Measurements from ENCODE around the gene LEKR1.

Gene LEKR1

DNA sequence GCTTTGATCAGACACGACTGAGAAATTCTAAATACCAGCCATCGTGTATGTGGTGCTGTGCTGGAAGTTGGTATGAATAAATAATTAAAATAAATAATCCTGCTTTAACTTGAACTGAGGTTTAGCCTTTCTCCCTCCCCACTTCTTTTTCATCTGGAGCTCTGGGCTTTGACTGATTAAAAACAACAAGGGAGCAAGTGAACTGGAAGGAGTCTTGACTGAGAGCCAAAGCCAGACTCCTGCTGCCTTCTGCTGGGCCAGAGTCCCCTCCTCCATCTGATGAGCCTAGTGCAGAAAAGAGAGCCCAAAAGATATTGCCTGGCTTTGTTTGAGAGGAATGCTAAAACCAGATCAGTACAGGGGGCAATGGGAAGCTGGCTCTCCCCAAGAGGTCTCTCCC is 237.8 kb downstream of the LEKR1 start (continued):
- TF ChIP-seq, protein P1, sequence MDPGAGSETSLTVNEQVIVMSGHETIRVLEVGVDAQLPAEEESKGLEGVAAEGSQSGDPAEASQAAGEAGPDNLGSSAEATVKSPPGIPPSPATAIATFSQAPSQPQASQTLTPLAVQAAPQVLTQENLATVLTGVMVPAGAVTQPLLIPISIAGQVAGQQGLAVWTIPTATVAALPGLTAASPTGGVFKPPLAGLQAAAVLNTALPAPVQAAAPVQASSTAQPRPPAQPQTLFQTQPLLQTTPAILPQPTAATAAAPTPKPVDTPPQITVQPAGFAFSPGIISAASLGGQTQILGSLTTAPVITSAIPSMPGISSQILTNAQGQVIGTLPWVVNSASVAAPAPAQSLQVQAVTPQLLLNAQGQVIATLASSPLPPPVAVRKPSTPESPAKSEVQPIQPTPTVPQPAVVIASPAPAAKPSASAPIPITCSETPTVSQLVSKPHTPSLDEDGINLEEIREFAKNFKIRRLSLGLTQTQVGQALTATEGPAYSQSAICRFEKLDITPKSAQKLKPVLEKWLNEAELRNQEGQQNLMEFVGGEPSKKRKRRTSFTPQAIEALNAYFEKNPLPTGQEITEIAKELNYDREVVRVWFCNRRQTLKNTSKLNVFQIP (CRISPR knock-in tag; IDR thresholded peaks at IDR 0.05; ENCODE audit: borderline replicate concordance, low read depth): no peak
- TF ChIP-seq, protein P2, sequence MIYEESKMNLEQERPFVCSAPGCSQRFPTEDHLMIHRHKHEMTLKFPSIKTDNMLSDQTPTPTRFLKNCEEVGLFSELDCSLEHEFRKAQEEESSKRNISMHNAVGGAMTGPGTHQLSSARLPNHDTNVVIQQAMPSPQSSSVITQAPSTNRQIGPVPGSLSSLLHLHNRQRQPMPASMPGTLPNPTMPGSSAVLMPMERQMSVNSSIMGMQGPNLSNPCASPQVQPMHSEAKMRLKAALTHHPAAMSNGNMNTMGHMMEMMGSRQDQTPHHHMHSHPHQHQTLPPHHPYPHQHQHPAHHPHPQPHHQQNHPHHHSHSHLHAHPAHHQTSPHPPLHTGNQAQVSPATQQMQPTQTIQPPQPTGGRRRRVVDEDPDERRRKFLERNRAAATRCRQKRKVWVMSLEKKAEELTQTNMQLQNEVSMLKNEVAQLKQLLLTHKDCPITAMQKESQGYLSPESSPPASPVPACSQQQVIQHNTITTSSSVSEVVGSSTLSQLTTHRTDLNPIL (CRISPR knock-in tag; IDR thresholded peaks at IDR 0.05; ENCODE audit: low read depth): no peak
- TF ChIP-seq ZFP30 (CRISPR knock-in tag; IDR thresholded peaks at IDR 0.05): no peak

DNA sequence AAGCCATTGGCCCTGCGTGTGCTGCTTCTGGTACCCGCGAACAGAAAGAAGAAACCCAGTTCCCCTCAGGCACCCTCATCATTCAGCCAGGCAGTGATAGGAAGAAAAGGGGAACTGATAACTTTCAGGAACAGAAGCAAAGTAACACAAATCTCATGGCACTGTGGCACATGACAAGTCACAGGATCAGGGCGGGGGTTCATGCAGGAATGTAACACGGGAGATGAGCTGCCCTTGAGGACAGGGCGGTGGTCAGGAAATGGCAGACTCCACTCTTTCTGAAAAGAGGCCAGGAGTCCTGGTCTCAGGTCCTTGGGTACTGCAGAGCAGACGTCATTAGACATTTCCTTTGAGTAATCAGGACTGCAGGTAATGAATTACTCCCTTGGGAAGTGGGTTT is 238.2 kb downstream of the LEKR1 start:
- no peak for TF ChIP-seq OSR1 (CRISPR knock-in tag; IDR thresholded peaks at IDR 0.05)
- TF ChIP-seq, protein P3, sequence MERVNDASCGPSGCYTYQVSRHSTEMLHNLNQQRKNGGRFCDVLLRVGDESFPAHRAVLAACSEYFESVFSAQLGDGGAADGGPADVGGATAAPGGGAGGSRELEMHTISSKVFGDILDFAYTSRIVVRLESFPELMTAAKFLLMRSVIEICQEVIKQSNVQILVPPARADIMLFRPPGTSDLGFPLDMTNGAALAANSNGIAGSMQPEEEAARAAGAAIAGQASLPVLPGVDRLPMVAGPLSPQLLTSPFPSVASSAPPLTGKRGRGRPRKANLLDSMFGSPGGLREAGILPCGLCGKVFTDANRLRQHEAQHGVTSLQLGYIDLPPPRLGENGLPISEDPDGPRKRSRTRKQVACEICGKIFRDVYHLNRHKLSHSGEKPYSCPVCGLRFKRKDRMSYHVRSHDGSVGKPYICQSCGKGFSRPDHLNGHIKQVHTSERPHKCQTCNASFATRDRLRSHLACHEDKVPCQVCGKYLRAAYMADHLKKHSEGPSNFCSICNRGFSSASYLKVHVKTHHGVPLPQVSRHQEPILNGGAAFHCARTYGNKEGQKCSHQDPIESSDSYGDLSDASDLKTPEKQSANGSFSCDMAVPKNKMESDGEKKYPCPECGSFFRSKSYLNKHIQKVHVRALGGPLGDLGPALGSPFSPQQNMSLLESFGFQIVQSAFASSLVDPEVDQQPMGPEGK (CRISPR knock-in tag; IDR thresholded peaks at IDR 0.05; ENCODE audit: borderline replicate concordance): no peak
- TF ChIP-seq BACH2 (CRISPR knock-in tag; IDR thresholded peaks at IDR 0.05; ENCODE audit: borderline replicate concordance): no peak
- no peak for TF ChIP-seq SNAI2 (CRISPR knock-in tag; IDR thresholded peaks at IDR 0.05)
- TF ChIP-seq, protein P4, sequence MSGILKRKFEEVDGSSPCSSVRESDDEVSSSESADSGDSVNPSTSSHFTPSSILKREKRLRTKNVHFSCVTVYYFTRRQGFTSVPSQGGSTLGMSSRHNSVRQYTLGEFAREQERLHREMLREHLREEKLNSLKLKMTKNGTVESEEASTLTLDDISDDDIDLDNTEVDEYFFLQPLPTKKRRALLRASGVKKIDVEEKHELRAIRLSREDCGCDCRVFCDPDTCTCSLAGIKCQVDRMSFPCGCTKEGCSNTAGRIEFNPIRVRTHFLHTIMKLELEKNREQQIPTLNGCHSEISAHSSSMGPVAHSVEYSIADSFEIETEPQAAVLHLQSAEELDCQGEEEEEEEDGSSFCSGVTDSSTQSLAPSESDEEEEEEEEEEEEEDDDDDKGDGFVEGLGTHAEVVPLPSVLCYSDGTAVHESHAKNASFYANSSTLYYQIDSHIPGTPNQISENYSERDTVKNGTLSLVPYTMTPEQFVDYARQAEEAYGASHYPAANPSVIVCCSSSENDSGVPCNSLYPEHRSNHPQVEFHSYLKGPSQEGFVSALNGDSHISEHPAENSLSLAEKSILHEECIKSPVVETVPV (CRISPR knock-in tag; IDR thresholded peaks at IDR 0.05): no peak
- no peak for TF ChIP-seq ZNF8 (CRISPR knock-in tag; IDR thresholded peaks at IDR 0.05)
- TF ChIP-seq ZC3H10 (CRISPR knock-in tag; IDR thresholded peaks at IDR 0.05): no peak
- TF ChIP-seq, protein P2 (CRISPR knock-in tag; IDR thresholded peaks at IDR 0.05; ENCODE audit: low read depth): no peak
- TF ChIP-seq CSDC2 (CRISPR knock-in tag; IDR thresholded peaks at IDR 0.05): no peak
- ATAC-seq: no peak

DNA sequence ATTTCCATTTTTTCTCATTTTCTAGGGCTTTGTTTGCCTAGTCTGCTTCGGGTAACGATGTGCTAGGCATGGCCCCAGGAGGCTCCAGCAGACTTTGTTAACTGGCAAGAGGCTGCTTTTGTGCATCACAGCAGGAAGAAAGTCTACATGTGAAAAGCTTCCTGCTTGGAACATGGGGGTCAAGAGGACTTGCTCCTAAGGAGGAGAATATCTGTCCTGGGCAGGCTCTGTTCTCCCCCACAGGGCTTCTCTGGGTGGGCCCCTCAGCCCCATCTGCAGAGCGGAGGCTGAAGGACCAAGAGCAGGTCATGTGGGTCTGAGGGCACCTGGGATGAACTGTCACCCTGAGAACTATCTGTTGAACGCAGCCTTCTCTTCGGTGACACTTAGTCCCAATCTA is 239.0 kb downstream of the LEKR1 start:
- no peak for ATAC-seq
- TF ChIP-seq RARB (CRISPR knock-in tag; IDR thresholded peaks at IDR 0.05): no peak
- TF ChIP-seq, protein P3 (CRISPR knock-in tag; IDR thresholded peaks at IDR 0.05; ENCODE audit: borderline replicate concordance): no peak
- no peak for TF ChIP-seq TCF4 (CRISPR knock-in tag; IDR thresholded peaks at IDR 0.05; ENCODE audit: borderline replicate concordance)
- no peak for TF ChIP-seq ESRRG (CRISPR knock-in tag; IDR thresholded peaks at IDR 0.05)
- TF ChIP-seq SNAI2 (CRISPR knock-in tag; IDR thresholded peaks at IDR 0.05): no peak
- TF ChIP-seq ZC3H10 (CRISPR knock-in tag; IDR thresholded peaks at IDR 0.05): no peak
- no peak for TF ChIP-seq ZNF70 (CRISPR knock-in tag; IDR thresholded peaks at IDR 0.05)
- TF ChIP-seq OSR1 (CRISPR knock-in tag; IDR thresholded peaks at IDR 0.05): no peak
- TF ChIP-seq, protein P2 (CRISPR knock-in tag; IDR thresholded peaks at IDR 0.05; ENCODE audit: low read depth): no peak
- TF ChIP-seq ARNTL (CRISPR knock-in tag; IDR thresholded peaks at IDR 0.05; ENCODE audit: borderline replicate concordance, low read depth): no peak
- no peak for TF ChIP-seq CSDC2 (CRISPR knock-in tag; IDR thresholded peaks at IDR 0.05)
- TF ChIP-seq, protein P5, sequence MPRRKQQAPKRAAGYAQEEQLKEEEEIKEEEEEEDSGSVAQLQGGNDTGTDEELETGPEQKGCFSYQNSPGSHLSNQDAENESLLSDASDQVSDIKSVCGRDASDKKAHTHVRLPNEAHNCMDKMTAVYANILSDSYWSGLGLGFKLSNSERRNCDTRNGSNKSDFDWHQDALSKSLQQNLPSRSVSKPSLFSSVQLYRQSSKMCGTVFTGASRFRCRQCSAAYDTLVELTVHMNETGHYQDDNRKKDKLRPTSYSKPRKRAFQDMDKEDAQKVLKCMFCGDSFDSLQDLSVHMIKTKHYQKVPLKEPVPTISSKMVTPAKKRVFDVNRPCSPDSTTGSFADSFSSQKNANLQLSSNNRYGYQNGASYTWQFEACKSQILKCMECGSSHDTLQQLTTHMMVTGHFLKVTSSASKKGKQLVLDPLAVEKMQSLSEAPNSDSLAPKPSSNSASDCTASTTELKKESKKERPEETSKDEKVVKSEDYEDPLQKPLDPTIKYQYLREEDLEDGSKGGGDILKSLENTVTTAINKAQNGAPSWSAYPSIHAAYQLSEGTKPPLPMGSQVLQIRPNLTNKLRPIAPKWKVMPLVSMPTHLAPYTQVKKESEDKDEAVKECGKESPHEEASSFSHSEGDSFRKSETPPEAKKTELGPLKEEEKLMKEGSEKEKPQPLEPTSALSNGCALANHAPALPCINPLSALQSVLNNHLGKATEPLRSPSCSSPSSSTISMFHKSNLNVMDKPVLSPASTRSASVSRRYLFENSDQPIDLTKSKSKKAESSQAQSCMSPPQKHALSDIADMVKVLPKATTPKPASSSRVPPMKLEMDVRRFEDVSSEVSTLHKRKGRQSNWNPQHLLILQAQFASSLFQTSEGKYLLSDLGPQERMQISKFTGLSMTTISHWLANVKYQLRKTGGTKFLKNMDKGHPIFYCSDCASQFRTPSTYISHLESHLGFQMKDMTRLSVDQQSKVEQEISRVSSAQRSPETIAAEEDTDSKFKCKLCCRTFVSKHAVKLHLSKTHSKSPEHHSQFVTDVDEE (CRISPR knock-in tag; IDR thresholded peaks at IDR 0.05): no peak
- TF ChIP-seq, protein P4 (CRISPR knock-in tag; IDR thresholded peaks at IDR 0.05): no peak
